Large intestine (tissue), 3 donors: Measurements from ENCODE around the gene GPC5. TPM values are rescaled to one million over a fixed set of nuclear protein-coding genes. Genes with fewer than 3 reads are reported as not detected.
"Not testable (repeated sequence)": the region's sequence is repeated elsewhere in the genome, so short reads cannot be mapped to it uniquely, and the experiment has no call there.

Experiments used
- DNase-seq, 2 donors: peaks; one replicate each; pipeline versions ENCODE4 v3.0.0 to v3.0.0-alpha.2; 2013
- H3K27ac ChIP-seq: one replicate; pipeline ENCODE4 v1.5.1; 2013; ENCODE audit warnings: low read length
- H3K27me3 ChIP-seq: 2 replicates; pipeline ENCODE4 v1.6.1; 2013; ENCODE audit warnings: low read length; ENCODE audit not compliant: control insufficient read depth, insufficient read depth
- H3K36me3 ChIP-seq: 2 replicates; pipeline ENCODE4 v1.6.1; 2013; ENCODE audit warnings: low read length; ENCODE audit not compliant: control insufficient read depth, insufficient read depth
- H3K4me1 ChIP-seq: one replicate; pipeline ENCODE4 v1.6.1; 2013; ENCODE audit warnings: low read length; ENCODE audit not compliant: control insufficient read depth, insufficient read depth
- H3K4me3 ChIP-seq: one replicate; pipeline ENCODE4 v1.5.1; 2013; ENCODE audit warnings: low read length
- H3K9me3 ChIP-seq: one replicate; pipeline ENCODE4 v1.6.1; 2013; ENCODE audit warnings: mild to moderate bottlenecking, low read depth, low read length, moderate library complexity; ENCODE audit not compliant: control insufficient read depth
- WGBS: methylation state at CpG from one replicate; pipeline ENCODE4 v1.1.5; 2013; ENCODE audit warnings: low lambda C conversion rate; ENCODE audit not compliant: insufficient coverage; 5-methylcytosine and 5-hydroxymethylcytosine counted together
- polyA plus RNA-seq: library from polyadenylated mRNA; unstranded; fragments of 120-200 nt; gene quantifications from one replicate; pipeline ENCODE4 v1.2.1, GENCODE V29; 2013

The GPC5 gene
- polyA plus RNA-seq, 1 donor, result 0.42 TPM

GRCh38 chr13:91764527-91764926, 366.1 kb downstream of the GPC5 start:
- Histone ChIP-seq H3K9me3 (no peaks in the 10 kb centered on the region), H3K36me3 (no peaks in the 10 kb centered on the region), H3K27me3 (no peaks in the 10 kb centered on the region), H3K4me1 (peaks cover 6% of the 10 kb centered on the region), H3K4me3 (no peak overlapping the region), H3K27ac (no peak overlapping the region)
- DNase-seq, result no peak
- 80% methylated on average over 1 of the region's 7 CpGs for WGBS

GRCh38 chr13:91767651-91768050, 369.2 kb downstream of the GPC5 start:
- 43% methylated on average over 3 of the region's 4 CpGs for WGBS
- Histone ChIP-seq H3K4me3 (no peak overlapping the region), H3K27me3 (no peaks in the 10 kb centered on the region), H3K36me3 (no peaks in the 10 kb centered on the region), H3K9me3 (no peaks in the 10 kb centered on the region), H3K27ac (peak overlapping the region; percentile 70), H3K4me1 (peaks cover 6% of the 10 kb centered on the region)
- DNase-seq, result peak; percentile 62 to 63

GRCh38 chr13:91768746-91769145, 370.3 kb downstream of the GPC5 start:
- H3K36me3 ChIP-seq, result no peaks in the 10 kb centered on the region
- H3K27me3 ChIP-seq, result no peaks in the 10 kb centered on the region
- DNase-seq, result no peak
- no peak overlapping the region for H3K4me3 ChIP-seq
- H3K27ac ChIP-seq, result no peak overlapping the region
- H3K9me3 ChIP-seq, result no peaks in the 10 kb centered on the region
- WGBS, result no CpG with 5 or more reads among the region's 2 CpGs
- peaks cover 6% of the 10 kb centered on the region for H3K4me1 ChIP-seq

- no CpG with 5 or more reads among the region's 1 CpG for WGBS
- H3K36me3 ChIP-seq, result no peaks in the 10 kb centered on the region
- H3K9me3 ChIP-seq, result no peaks in the 10 kb centered on the region
- no peak overlapping the region for H3K27ac ChIP-seq
- no peak for DNase-seq
- no peak overlapping the region for H3K4me3 ChIP-seq
- H3K27me3 ChIP-seq, result no peaks in the 10 kb centered on the region
- H3K4me1 ChIP-seq, result peaks cover 8% of the 10 kb centered on the region
These were observed 372.8 kb downstream of the GPC5 start for GRCh38 chr13:91771229-91771628.

- Histone ChIP-seq H3K4me1 (peaks cover 8% of the 10 kb centered on the region), H3K4me3 (no peak overlapping the region), H3K27ac (no peak overlapping the region), H3K9me3 (no peaks in the 10 kb centered on the region), H3K27me3 (no peaks in the 10 kb centered on the region), H3K36me3 (no peaks in the 10 kb centered on the region)
- WGBS, result 38% methylated on average over 2 of the region's 3 CpGs
- no peak for DNase-seq
These were observed 375.3 kb downstream of the GPC5 start for GRCh38 chr13:91773591-91774227.

- DNase-seq, result no peak
- Histone ChIP-seq H3K9me3 (no peaks in the 10 kb centered on the region), H3K4me3 (no peak overlapping the region), H3K4me1 (peaks cover 8% of the 10 kb centered on the region), H3K27me3 (no peaks in the 10 kb centered on the region), H3K36me3 (no peaks in the 10 kb centered on the region), H3K27ac (no peak overlapping the region)
- no CpG with 5 or more reads among the region's 3 CpGs for whole genome bisulfite sequencing
These were observed 376.0 kb downstream of the GPC5 start for GRCh38 chr13:91774397-91774796.

- DNase-seq, result peak in 1 of 2 donors; percentile 5
- H3K27ac ChIP-seq, result no peak overlapping the region
- H3K9me3 ChIP-seq, result no peaks in the 10 kb centered on the region
- H3K36me3 ChIP-seq, result no peaks in the 10 kb centered on the region
- no peaks in the 10 kb centered on the region for H3K27me3 ChIP-seq
- WGBS, result 7% methylated on average over 2 of the region's 2 CpGs
- peaks cover 8% of the 10 kb centered on the region for H3K4me1 ChIP-seq
- no peak overlapping the region for H3K4me3 ChIP-seq
These were observed 378.3 kb downstream of the GPC5 start for GRCh38 chr13:91776611-91777193.

GRCh38 chr13:91778123-91778522, 379.7 kb downstream of the GPC5 start:
- peaks cover 8% of the 10 kb centered on the region for H3K4me1 ChIP-seq
- DNase-seq, result no peak
- WGBS, result 86% methylated on average over 2 of the region's 4 CpGs
- no peak overlapping the region for H3K4me3 ChIP-seq
- no peaks in the 10 kb centered on the region for H3K36me3 ChIP-seq
- H3K27ac ChIP-seq, result no peak overlapping the region
- no peaks in the 10 kb centered on the region for H3K9me3 ChIP-seq
- no peaks in the 10 kb centered on the region for H3K27me3 ChIP-seq

DNA sequence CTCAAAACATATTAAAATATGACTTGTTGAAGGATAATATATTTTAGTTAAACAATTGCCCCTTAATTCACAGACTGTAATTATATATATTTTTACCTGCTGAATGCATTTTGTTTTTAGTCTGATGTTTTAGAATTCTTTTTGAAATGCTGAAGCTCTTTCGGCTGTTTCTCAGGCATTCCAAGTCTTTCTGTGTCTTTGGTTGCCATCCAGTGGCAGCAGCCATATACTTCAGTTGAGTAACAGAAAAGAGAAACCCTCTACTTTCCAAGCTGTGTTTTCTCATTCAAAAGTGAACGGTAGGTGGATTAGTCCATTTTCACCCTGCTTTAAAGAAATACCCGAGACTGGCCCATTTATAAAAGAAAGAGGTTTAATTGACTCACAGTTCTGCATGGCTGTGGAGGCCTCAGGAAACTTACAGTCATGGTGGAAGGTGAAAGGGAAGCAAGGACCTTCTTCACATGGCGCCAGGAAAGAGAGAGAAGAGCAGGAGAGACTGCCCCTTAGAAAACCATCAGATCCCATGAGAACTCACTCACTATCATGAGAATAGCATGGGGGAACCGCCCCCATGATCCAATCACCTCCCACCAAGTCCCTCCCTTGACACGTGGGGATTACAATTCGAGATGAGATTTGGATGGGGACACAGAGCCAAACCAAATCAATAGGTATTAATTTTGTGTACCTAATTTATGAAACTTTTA, 383.7 kb downstream of the GPC5 start:
- 30% methylated on average over 2 of the region's 7 CpGs for WGBS
- not testable (repeated sequence) for H3K9me3 ChIP-seq, H3K4me1 ChIP-seq, H3K27ac ChIP-seq, H3K27me3 ChIP-seq, DNase-seq, H3K4me3 ChIP-seq, H3K36me3 ChIP-seq

DNA sequence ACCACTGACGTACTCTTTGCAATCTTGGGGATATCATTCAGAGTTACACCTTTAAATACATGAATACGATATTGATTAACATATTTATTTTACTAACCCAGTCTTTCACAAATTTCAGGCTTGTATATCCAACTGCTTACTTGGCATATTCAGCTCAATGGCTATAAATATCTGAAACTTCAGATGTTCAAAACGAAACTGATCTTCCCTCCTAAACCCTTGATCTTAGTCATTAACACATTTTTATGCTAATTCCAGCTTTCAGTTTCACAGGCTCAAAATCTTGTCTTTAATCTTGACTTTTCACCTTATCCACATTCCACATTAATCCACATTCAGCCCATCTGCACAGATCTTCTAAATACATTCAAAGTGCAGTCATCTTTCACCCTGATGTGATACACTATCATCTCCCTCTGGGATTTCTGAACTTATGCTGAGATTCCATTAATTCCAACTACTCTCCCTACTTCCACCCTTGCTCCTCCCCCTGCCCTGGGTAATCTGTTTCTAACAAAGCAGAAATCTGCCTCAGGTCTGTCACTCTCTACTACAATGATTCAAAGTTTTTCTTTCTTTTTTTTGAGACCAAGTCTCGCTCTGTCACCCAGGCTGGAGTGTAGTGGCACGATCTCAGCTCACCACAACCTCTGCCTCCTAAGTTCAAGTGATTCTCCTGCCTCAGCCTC, 387.2 kb downstream of the GPC5 start:
- no peak for DNase-seq
- 80% methylated on average over 1 of the region's 5 CpGs for WGBS
- H3K4me3 ChIP-seq, result no peak overlapping the region
- H3K36me3 ChIP-seq, result no peaks in the 10 kb centered on the region
- no peaks in the 10 kb centered on the region for H3K9me3 ChIP-seq
- no peak overlapping the region for H3K27ac ChIP-seq
- H3K27me3 ChIP-seq, result no peaks in the 10 kb centered on the region
- no peaks in the 10 kb centered on the region for H3K4me1 ChIP-seq
